Measurements from ENCODE around the gene PDE11A.
"Not testable (repeated sequence)": the region's sequence is repeated elsewhere in the genome, so short reads cannot be mapped to it uniquely, and the experiment has no call there.

- TF ChIP-seq, protein P1, sequence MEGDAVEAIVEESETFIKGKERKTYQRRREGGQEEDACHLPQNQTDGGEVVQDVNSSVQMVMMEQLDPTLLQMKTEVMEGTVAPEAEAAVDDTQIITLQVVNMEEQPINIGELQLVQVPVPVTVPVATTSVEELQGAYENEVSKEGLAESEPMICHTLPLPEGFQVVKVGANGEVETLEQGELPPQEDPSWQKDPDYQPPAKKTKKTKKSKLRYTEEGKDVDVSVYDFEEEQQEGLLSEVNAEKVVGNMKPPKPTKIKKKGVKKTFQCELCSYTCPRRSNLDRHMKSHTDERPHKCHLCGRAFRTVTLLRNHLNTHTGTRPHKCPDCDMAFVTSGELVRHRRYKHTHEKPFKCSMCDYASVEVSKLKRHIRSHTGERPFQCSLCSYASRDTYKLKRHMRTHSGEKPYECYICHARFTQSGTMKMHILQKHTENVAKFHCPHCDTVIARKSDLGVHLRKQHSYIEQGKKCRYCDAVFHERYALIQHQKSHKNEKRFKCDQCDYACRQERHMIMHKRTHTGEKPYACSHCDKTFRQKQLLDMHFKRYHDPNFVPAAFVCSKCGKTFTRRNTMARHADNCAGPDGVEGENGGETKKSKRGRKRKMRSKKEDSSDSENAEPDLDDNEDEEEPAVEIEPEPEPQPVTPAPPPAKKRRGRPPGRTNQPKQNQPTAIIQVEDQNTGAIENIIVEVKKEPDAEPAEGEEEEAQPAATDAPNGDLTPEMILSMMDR (IDR thresholded peaks at IDR 0.05; ENCODE audit: borderline replicate concordance, extremely low read depth, low read length, poor library complexity, severe bottlenecking): not testable (repeated sequence)
- TF ChIP-seq EZH2 (IDR thresholded peaks at IDR 0.05; ENCODE audit: borderline replicate concordance, low read depth, low read length, severe bottlenecking): not testable (repeated sequence)
These were observed 39.0 kb downstream of the PDE11A start for GRCh38 chr2:178033583-178033982.

All from DND-41 (cell line).